Activated T-cell treated with anti-CD3 and anti-CD28 coated beads, Interleukin-2, amount 50 U/mL, for 72 hours (primary cell): ENCODE measurements around the gene ZNF217. TPM values are rescaled to one million over a fixed set of nuclear protein-coding genes. Genes with fewer than 3 reads are reported as not detected.
"Not testable (repeated sequence)": the region's sequence is repeated elsewhere in the genome, so short reads cannot be mapped to it uniquely, and the experiment has no call there.

Experiments used
- ATAC-seq, 2 donors: fragments of 150-1000 bp; cut with Tn5 transposase; replicated peaks in 1 of 2; 2 replicates each; pipeline ENCODE4 v1.10.0; 2021; ENCODE audit warnings: moderate library complexity in 2 of 2, mild to moderate bottlenecking in 1 of 2
- DNase-seq, 2 donors: peaks; one replicate each; pipeline ENCODE4 v3.0.0; 2021 to 2022; ENCODE audit warnings: mixed read lengths in 1 of 2
- H3K27ac Mint-ChIP-seq: one replicate; pipeline ENCODE4 v1.8.0; 2022; ENCODE audit warnings: mild to moderate bottlenecking, moderate library complexity, mixed read lengths
- H3K27me3 Mint-ChIP-seq: one replicate; pipeline ENCODE4 v1.8.0; 2022; ENCODE audit warnings: low read depth, mixed read lengths
- H3K36me3 Mint-ChIP-seq, 2 donors: one replicate each; pipeline ENCODE4 v1.8.0; 2022; ENCODE audit warnings: mixed read lengths in 2 of 2, mild to moderate bottlenecking in 1 of 2; ENCODE audit not compliant: insufficient read depth in 2 of 2
- H3K4me1 Mint-ChIP-seq: one replicate; pipeline ENCODE4 v1.8.0; 2022; ENCODE audit warnings: low read depth, mixed read lengths
- H3K4me3 Mint-ChIP-seq, 2 donors: one replicate each; pipeline ENCODE4 v1.8.0; 2022; ENCODE audit warnings: mild to moderate bottlenecking in 2 of 2, mixed read lengths in 2 of 2, moderate library complexity in 2 of 2
- H3K9me3 Mint-ChIP-seq, 2 donors: one replicate each; pipeline ENCODE4 v1.8.0; 2022; ENCODE audit warnings: mixed read lengths in 2 of 2
- total RNA-seq, 2 donors: library from RNA; stranded (reverse); gene quantifications; one replicate each; pipeline ENCODE4 v1.2.3, GENCODE V29; 2022

The ZNF217 gene
- total RNA-seq, 2 donors from 2014 or later = 66.4 to 67.2 TPM

GRCh38 chr20:53529658-53530057, 64.0 kb downstream of the ZNF217 start:
- Mint-ChIP-seq H3K9me3 (peaks cover 0 to 1% of the 10 kb centered on the region in 2 donors), H3K36me3 (no peaks in the 10 kb centered on the region), H3K27me3 (no peaks in the 10 kb centered on the region), H3K27ac (no peak overlapping the region), H3K4me1 (no peaks in the 10 kb centered on the region), H3K4me3 (no peak overlapping the region)
- no peak for DNase-seq
- no peak for ATAC-seq

DNA sequence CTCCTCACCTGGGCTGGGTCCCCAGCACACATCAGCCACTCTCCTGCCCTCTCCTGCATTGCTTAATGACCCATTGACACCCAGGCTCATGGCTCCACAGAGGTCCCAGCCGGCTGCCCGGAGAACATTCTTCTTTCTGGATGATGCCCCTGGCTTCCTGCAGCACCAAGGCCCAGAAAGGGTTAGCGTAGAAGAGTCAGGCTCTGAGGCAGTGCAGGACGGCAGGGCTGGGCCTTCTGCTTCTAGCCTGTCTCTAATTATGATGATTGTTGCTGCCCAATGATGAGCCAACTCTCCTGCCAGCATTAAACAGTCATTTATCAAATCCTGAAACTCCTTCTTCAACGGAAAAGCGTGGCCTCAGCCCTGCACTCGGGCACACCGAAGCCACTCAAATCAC, 66.4 kb downstream of the ZNF217 start:
- H3K9me3 Mint-ChIP-seq = peaks cover 0 to 1% of the 10 kb centered on the region in 2 donors
- DNase-seq = no peak
- H3K27ac Mint-ChIP-seq = no peak overlapping the region

GRCh38 chr20:53524589-53525312, 68.9 kb downstream of the ZNF217 start:
- no peak for DNase-seq

More for the DNA sequence above, 66.4 kb downstream of the ZNF217 start:
- Mint-ChIP-seq H3K4me1 (no peaks in the 10 kb centered on the region), H3K4me3 (no peak overlapping the region), H3K27me3 (no peaks in the 10 kb centered on the region), H3K36me3 (no peaks in the 10 kb centered on the region)
- no peak for ATAC-seq

GRCh38 chr20:53523615-53524014, 70.0 kb downstream of the ZNF217 start:
- H3K27ac Mint-ChIP-seq, H3K27me3 Mint-ChIP-seq, H3K36me3 Mint-ChIP-seq, ATAC-seq, H3K4me3 Mint-ChIP-seq, H3K9me3 Mint-ChIP-seq, H3K4me1 Mint-ChIP-seq, DNase-seq: not testable (repeated sequence)

More at GRCh38 chr20:53524589-53525312, 68.9 kb downstream of the ZNF217 start:
- H3K9me3 Mint-ChIP-seq = no peaks in the 10 kb centered on the region
- no peak overlapping the region for H3K27ac Mint-ChIP-seq
- no peak for ATAC-seq
- H3K4me3 Mint-ChIP-seq = no peak overlapping the region
- no peaks in the 10 kb centered on the region for H3K36me3 Mint-ChIP-seq
- no peaks in the 10 kb centered on the region for H3K27me3 Mint-ChIP-seq
- no peaks in the 10 kb centered on the region for H3K4me1 Mint-ChIP-seq

DNA sequence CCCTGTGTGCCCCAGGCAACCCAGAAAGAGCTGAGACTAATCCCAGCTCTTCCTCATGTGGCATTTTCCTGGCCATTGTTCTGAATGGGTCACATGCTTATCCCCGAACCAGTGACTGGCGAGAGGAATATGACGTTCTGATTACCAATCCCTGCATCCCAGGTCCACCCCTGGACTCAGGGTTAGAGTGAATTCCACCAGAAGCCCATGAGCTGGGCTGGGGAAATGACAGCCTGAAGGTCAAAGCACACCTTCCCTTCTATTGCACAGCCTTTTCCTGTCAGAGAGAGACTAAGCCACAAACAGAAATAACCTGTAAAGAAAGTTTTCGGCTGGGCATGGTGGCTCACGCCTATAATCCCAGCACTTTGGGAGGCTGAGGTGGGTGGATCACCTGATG, 70.9 kb downstream of the ZNF217 start:
- Mint-ChIP-seq H3K4me1 (no peaks in the 10 kb centered on the region), H3K9me3 (no peaks in the 10 kb centered on the region), H3K4me3 (no peak overlapping the region), H3K27me3 (no peaks in the 10 kb centered on the region), H3K27ac (no peak overlapping the region), H3K36me3 (no peaks in the 10 kb centered on the region)
- no peak for DNase-seq
- no peak for ATAC-seq

DNA sequence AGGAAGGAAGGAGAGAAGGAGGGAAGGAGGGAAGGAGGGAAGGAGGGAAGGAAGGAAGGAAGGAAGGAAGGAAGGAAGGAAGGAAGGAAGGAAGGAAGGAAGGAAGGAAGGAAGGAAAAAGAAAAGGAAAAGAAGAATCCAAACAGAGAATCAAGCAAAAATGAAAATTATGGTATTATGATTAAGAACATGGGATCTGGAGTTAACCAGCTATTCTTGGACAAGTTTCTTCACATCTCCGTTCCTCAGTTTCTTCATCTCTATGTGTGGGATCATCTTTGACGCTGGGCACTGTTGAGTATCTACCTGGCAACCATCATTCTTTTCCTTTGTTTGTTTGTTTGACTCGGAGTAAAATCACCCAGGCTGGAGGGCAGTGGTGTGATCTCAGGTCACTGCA, 71.6 kb downstream of the ZNF217 start:
- no peaks in the 10 kb centered on the region for H3K36me3 Mint-ChIP-seq
- no peaks in the 10 kb centered on the region for H3K9me3 Mint-ChIP-seq
- H3K27ac Mint-ChIP-seq = no peak overlapping the region

DNA sequence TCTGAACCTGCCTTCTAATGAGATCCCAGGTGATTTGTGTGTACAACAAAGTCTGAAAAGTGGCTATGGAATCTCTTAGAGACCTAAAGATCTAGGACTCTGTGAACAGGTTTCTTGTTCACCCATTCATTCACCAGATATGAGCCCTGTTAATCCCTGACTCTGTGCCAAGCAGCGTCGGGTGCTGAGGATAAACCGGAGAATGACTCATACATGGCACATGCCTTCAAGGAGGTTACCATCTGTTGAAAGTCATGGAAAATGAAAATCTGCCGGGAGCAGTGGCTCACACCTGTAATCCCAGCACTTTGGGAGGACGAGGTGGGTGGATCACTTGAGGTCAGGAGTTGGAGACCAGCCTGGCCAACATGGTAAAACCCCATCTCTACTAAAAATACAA, 72.2 kb downstream of the ZNF217 start:
- ATAC-seq, H3K27me3 Mint-ChIP-seq, H3K4me3 Mint-ChIP-seq: not testable (repeated sequence)

More for the DNA sequence above, 71.6 kb downstream of the ZNF217 start:
- Mint-ChIP-seq H3K4me3 (no peak overlapping the region), H3K27me3 (no peaks in the 10 kb centered on the region), H3K4me1 (no peaks in the 10 kb centered on the region)
- DNase-seq = no peak
- ATAC-seq = no peak

GRCh38 chr20:53517146-53517545, 76.5 kb downstream of the ZNF217 start:
- DNase-seq = no peak
- no peaks in the 10 kb centered on the region for H3K36me3 Mint-ChIP-seq
- H3K27ac Mint-ChIP-seq = no peak overlapping the region
- H3K27me3 Mint-ChIP-seq = no peaks in the 10 kb centered on the region
- no peaks in the 10 kb centered on the region for H3K9me3 Mint-ChIP-seq
- no peaks in the 10 kb centered on the region for H3K4me1 Mint-ChIP-seq
- no peak for ATAC-seq
- no peak overlapping the region for H3K4me3 Mint-ChIP-seq

More for the DNA sequence above, 72.2 kb downstream of the ZNF217 start:
- not testable (repeated sequence) for H3K4me1 Mint-ChIP-seq, H3K36me3 Mint-ChIP-seq, DNase-seq, H3K27ac Mint-ChIP-seq, H3K9me3 Mint-ChIP-seq
